Endothelial cell of umbilical vein (primary cell): Measurements from ENCODE around the gene FIGLA. TPM values are rescaled to one million over a fixed set of nuclear protein-coding genes. Genes with fewer than 3 reads are reported as not detected.

Source experiments
- Bru-seq: library from RNA; stranded (reverse); fragments of 400-500 nt; gene quantifications from one replicate; lab custom pipeline; 2021; lab: Mats Ljungman, UMichigan
- BruChase-seq, 2 experiments: library from RNA; stranded (reverse); fragments of 400-500 nt; gene quantifications; one replicate each; lab custom pipeline; 2021; lab: Mats Ljungman, UMichigan
- BruUV-seq: library from RNA; stranded (reverse); fragments of 400-500 nt; replicated peaks from 2 replicates; lab custom pipeline; 2021; lab: Mats Ljungman, UMichigan
- CTCF ChIA-PET: fragments of 300-600, 350-600 bp; sonication (Branson Sonifier 250); formaldehyde crosslinking; loops from one replicate; lab custom pipeline; 2021; ENCODE audit warnings: antibody characterized with exemption, inconsistent platforms; lab: Charles Lee
- POLR2A ChIA-PET: fragments of 300-600, 350-600 bp; sonication (Branson Sonifier 250); formaldehyde crosslinking; loops from one replicate; lab custom pipeline; 2021; ENCODE audit warnings: antibody characterized with exemption, inconsistent platforms; lab: Charles Lee
- DNase-seq: peaks from one replicate; pipeline ENCODE4 v3.0.0-alpha.2; 2011; ENCODE audit warnings: low read depth, low spot score
- FAIRE-seq: peaks from 2 replicates; lab custom pipeline; 2011; peaks lifted over from hg19 to GRCh38; lab: Jason Lieb, UNC
- H2AFZ ChIP-seq: 2 replicates; pipeline ENCODE4 v1.6.0; 2012; ENCODE audit warnings: low read depth, low read length, control low read depth, inconsistent platforms
- H3K27ac ChIP-seq: 2 replicates; pipeline ENCODE4 v1.5.1; 2011; ENCODE audit warnings: low read depth, mild to moderate bottlenecking, control low read depth, low read length, moderate library complexity; ENCODE audit not compliant: insufficient read depth
- H3K27me3 ChIP-seq, 2 experiments: 2 replicates each; pipeline versions ENCODE4 v1.6.0 to v1.6.1; 2011; ENCODE audit warnings: low read length in 2 of 2, mixed read lengths in 1 of 2; ENCODE audit not compliant: control insufficient read depth in 2 of 2, insufficient read depth in 2 of 2
- H3K36me3 ChIP-seq, 2 experiments: 2 replicates in 1 of 2; 3 replicates in 1 of 2; pipeline ENCODE4 v1.5.1; 2011; ENCODE audit warnings: low read length in 2 of 2, mild to moderate bottlenecking in 1 of 2, moderate library complexity in 1 of 2; ENCODE audit not compliant: control insufficient read depth in 2 of 2, insufficient read depth in 2 of 2; ENCODE audit errors: extremely low read depth in 1 of 2
- H3K4me1 ChIP-seq: 3 replicates; pipeline ENCODE4 v1.5.1; 2011; ENCODE audit warnings: mild to moderate bottlenecking, low read length; ENCODE audit not compliant: control insufficient read depth, insufficient read depth; ENCODE audit errors: extremely low read depth
- H3K4me2 ChIP-seq: 2 replicates; pipeline ENCODE4 v1.6.1; 2011; ENCODE audit warnings: low read length, control low read depth, mixed read lengths; ENCODE audit not compliant: insufficient read depth
- H3K4me3 ChIP-seq, 3 experiments: fragments of 200-600 bp in 1 of 3; sonication (generic), shearing (Covaris generic) in 1 of 3; replicated peaks in 1 of 3; 2 replicates each; pipeline ENCODE4 v1.5.1; 2011 to 2016; ENCODE audit warnings: control low read depth in 3 of 3, low read length in 3 of 3, mild to moderate bottlenecking in 2 of 3, inconsistent platforms in 1 of 3, low read depth in 1 of 3, moderate library complexity in 1 of 3; ENCODE audit not compliant: insufficient read depth in 1 of 3
- H3K79me2 ChIP-seq: 2 replicates; pipeline ENCODE4 v1.6.0; 2012; ENCODE audit warnings: low read length, inconsistent platforms; ENCODE audit not compliant: control insufficient read depth, insufficient read depth
- H3K9ac ChIP-seq: replicated peaks from 2 replicates; pipeline ENCODE3; 2011; ENCODE audit warnings: low read length, control low read depth; ENCODE audit not compliant: insufficient read depth; ENCODE audit errors: extremely low read depth
- H3K9me1 ChIP-seq: replicated peaks from 3 replicates; pipeline ENCODE4 v1.6.0; 2011; ENCODE audit warnings: mild to moderate bottlenecking, low read length; ENCODE audit not compliant: control insufficient read depth, insufficient read depth; ENCODE audit errors: extremely low read depth
- H3K9me3 ChIP-seq: replicated peaks from 2 replicates; pipeline ENCODE4 v1.5.1; 2012; ENCODE audit warnings: low read length, inconsistent platforms; ENCODE audit not compliant: control insufficient read depth, insufficient read depth
- H4K20me1 ChIP-seq: replicated peaks from 2 replicates; pipeline ENCODE3; 2011; ENCODE audit warnings: mild to moderate bottlenecking, low read length; ENCODE audit not compliant: control insufficient read depth, insufficient read depth; ENCODE audit errors: extremely low read depth
- EZH2 ChIP-seq: IDR thresholded peaks from 2 replicates; pipeline ENCODE4 v1.6.1; 2012; ENCODE audit warnings: borderline replicate concordance, low read depth, mild to moderate bottlenecking, moderate library complexity, low read length, inconsistent platforms; ENCODE audit not compliant: severe bottlenecking
- GATA2 ChIP-seq: IDR thresholded peaks from 2 replicates; pipeline ENCODE4 v1.7.0; 2011; ENCODE audit warnings: low read depth, mild to moderate bottlenecking, moderate library complexity, mixed read lengths, low read length; ENCODE audit not compliant: insufficient read length, insufficient read depth
- POLR2A ChIP-seq: IDR thresholded peaks from 2 replicates; pipeline ENCODE4 v1.6.1; 2012; ENCODE audit warnings: low read depth, mild to moderate bottlenecking, control low read depth, low read length
- dilution Hi-C: fragments of 300-500 bp; cut with MboI; formaldehyde crosslinking; loops from one replicate; pipeline ENCODE4 v1.15.0; 2019; ENCODE audit warnings: low sequenced_read_pairs; ENCODE audit not compliant: extremely low pct_ligation_motif_present
- intact Hi-C: fragments of 100-400 bp; cut with micrococcal nuclease; formaldehyde crosslinking; loops from one replicate; pipeline ENCODE4 v1.10.0; 2022
- long read RNA-seq: library from polyadenylated mRNA; stranded (forward); transcript quantifications from one replicate; pipeline ENCODE4 v2.0.0, GENCODE V29; 2021
- polyA minus RNA-seq, 3 experiments: library from RNA; depleted of rRNA, polyadenylated mRNA; stranded (reverse); fragments of >200 nt; gene quantifications; 1 replicate in 1 of 3; 2 replicates in 2 of 3; pipeline ENCODE4 v1.2.3, GENCODE V29; 2011
- polyA plus RNA-seq, 4 experiments: library from polyadenylated mRNA; depleted of rRNA in 3 of 4; stranded (reverse) in 3 of 4; unstranded in 1 of 4; fragments of >200 nt; gene quantifications; 2 replicates each; pipeline versions ENCODE4 v1.2.1 to v1.2.3, GENCODE V29; 2011 to 2012; ENCODE audit warnings: missing spikeins in 1 of 4
- total RNA-seq: library from RNA; stranded (reverse); gene quantifications from 2 replicates; pipeline ENCODE4 v1.2.3, GENCODE V29; 2021

FIGLA gene, protein sequence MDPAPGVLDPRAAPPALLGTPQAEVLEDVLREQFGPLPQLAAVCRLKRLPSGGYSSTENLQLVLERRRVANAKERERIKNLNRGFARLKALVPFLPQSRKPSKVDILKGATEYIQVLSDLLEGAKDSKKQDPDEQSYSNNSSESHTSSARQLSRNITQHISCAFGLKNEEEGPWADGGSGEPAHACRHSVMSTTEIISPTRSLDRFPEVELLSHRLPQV
- not detected in 2 replicates for total RNA-seq
- not detected in 2 replicates for polyA plus RNA-seq
- polyA plus RNA-seq (2011; cell fraction: cytosol; rRNA removed), result not detected in 2 replicates
- polyA plus RNA-seq (2011; cell fraction: nucleus; rRNA removed), result not detected in 2 replicates
- polyA plus RNA-seq (2012), result not detected in 2 replicates
- not detected in 2 replicates for polyA minus RNA-seq
- not detected for polyA minus RNA-seq (2011; cell fraction: cytosol; rRNA and poly(A)+ RNA removed)
- not detected in 2 replicates for polyA minus RNA-seq (2011; cell fraction: nucleus; rRNA and poly(A)+ RNA removed)
- Bru-seq, nascent RNA, result not detected
- not detected for BruChase-seq, experiment 1, labeled RNA remaining after a 6-hour chase
- not detected for BruChase-seq, experiment 2, labeled RNA remaining after a 2-hour chase
- long read RNA-seq, result 0 reads

DNA sequence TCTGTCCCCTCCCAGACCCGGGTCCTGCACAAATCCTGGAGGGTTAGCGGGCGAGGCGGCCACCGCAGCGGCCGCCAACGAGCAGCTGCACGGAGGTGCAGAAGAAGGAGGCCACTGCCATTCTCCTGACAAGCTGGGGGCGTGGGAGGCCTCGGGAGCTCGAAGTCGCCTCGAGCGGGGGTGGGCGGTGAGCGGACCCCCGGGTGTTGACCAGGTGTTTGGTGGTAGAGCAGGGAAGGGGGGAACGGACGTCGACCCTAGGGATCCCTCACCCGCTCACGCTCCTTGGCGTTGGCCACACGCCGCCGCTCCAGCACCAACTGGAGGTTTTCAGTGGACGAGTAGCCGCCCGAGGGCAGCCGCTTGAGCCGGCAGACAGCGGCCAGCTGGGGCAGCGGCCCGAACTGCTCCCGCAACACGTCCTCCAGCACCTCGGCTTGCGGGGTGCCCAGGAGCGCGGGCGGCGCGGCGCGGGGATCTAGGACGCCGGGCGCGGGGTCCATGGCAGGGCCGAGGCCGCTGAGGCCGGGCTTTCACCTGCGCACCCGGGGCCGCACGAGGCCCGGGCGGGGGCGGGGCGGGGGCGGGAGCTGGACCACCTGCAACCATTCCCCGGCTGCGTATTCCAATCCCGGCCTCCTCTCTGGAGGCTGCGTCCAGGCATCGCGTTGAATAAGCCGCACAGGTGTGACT, at the start of gene FIGLA:
Gene FIGLA (minus strand): TSS at position 508 of the 693 bp plus-strand sequence. CDS start 5 bp downstream, at position 503.
- Histone ChIP-seq H3K27ac (no peak within 1 kb of the TSS), H3K36me3 (no peaks in the 10 kb centered on the region), H4K20me1 (no peaks in the 10 kb centered on the region), H3K4me1 (peaks cover 4% of the 10 kb centered on the region), H3K27me3 (peaks cover 48 to 73% of the 10 kb centered on the region in 2 experiments), H3K9me1 (no peaks in the 10 kb centered on the region), H3K9ac (no peak within 1 kb of the TSS), H2AFZ (no peak within 1 kb of the TSS), H3K9me3 (no peaks in the 10 kb centered on the region), H3K4me3 (no peak within 1 kb of the TSS), H3K4me2 (no peak within 1 kb of the TSS), H3K79me2 (no peaks in the 10 kb centered on the region)
- DNase-seq, result peak; percentile 28
- BruUV-seq, result no TSS peak
- no peak for FAIRE-seq
- intact Hi-C loops (no loop called here), dilution Hi-C loops (no loop called here)
- no peak for TF ChIP-seq GATA2
- TF ChIP-seq POLR2A, result no peak
- TF ChIP-seq EZH2, result peak; percentile 90
- CTCF ChIA-PET, result interaction anchor here (0.7 to 6.0 kb wide), 23 partner anchors 8 to 488 kb away, joined by 3 to 137 read pairs (median 6); partner anchors contain the start of gene FAM136A
- POLR2A ChIA-PET, result no interaction called here
